NCI-H2029 (cell line): ENCODE data around the gene SHC4.
"Not testable (repeated sequence)": the region's sequence is repeated elsewhere in the genome, so short reads cannot be mapped to it uniquely, and the experiment has no call there.

Source experiments
- DNase-seq: peaks from one replicate; lab custom pipeline; 2025; lab: John Stamatoyannopoulos, UW

SHC4 gene

GRCh38 chr15:48963524-48964113 is at the start of gene SHC4:
TSS of gene SHC4 (minus strand) at chr15:48963919. CDS start at chr15:48963015, 904 bp downstream.
- DNase-seq, result no peak

- no peak for DNase-seq
Observed at GRCh38 chr15:48999314-48999713, 35.6 kb upstream of the SHC4 start.

- DNase-seq, result no peak
Observed at GRCh38 chr15:48996276-48996675, 32.6 kb upstream of the SHC4 start.

- no peak for DNase-seq
Observed at GRCh38 chr15:48993380-48993779, 29.7 kb upstream of the SHC4 start.

- no peak for DNase-seq
Observed at GRCh38 chr15:48992545-48992944, 28.8 kb upstream of the SHC4 start.

- no peak for DNase-seq
Observed at GRCh38 chr15:48992096-48992495, 28.4 kb upstream of the SHC4 start.

GRCh38 chr15:48989170-48989569 is 25.5 kb upstream of the SHC4 start:
- no peak for DNase-seq

- no peak for DNase-seq
Observed at GRCh38 chr15:48987142-48987541, 23.4 kb upstream of the SHC4 start.

GRCh38 chr15:48986240-48986639 is 22.5 kb upstream of the SHC4 start:
- no peak for DNase-seq

GRCh38 chr15:48985516-48985915 is 21.8 kb upstream of the SHC4 start:
- DNase-seq, result no peak

GRCh38 chr15:48984811-48985352 is 21.2 kb upstream of the SHC4 start:
- DNase-seq, result no peak

GRCh38 chr15:48984021-48984710 is 20.4 kb upstream of the SHC4 start:
- no peak for DNase-seq

GRCh38 chr15:48983300-48983699 is 19.6 kb upstream of the SHC4 start:
- DNase-seq, result no peak

- no peak for DNase-seq
Observed at GRCh38 chr15:48981941-48982340, 18.2 kb upstream of the SHC4 start.

- no peak for DNase-seq
Observed at GRCh38 chr15:48978638-48979037, 14.9 kb upstream of the SHC4 start.

- DNase-seq, result no peak
Observed at GRCh38 chr15:48976444-48977088, 12.8 kb upstream of the SHC4 start.

- DNase-seq, result peak; percentile 28
Observed at GRCh38 chr15:48975472-48976419, 12.0 kb upstream of the SHC4 start.

GRCh38 chr15:48974882-48975281 is 11.2 kb upstream of the SHC4 start:
- no peak for DNase-seq

- DNase-seq, result no peak
Observed at GRCh38 chr15:48972750-48973503, 9.2 kb upstream of the SHC4 start.

- DNase-seq, result not testable (repeated sequence)
Observed at GRCh38 chr15:48970926-48971325, 7.2 kb upstream of the SHC4 start.

GRCh38 chr15:48968066-48968465 is 4.3 kb upstream of the SHC4 start:
- no peak for DNase-seq
